COLO829 (cell line): ENCODE data around the gene THSD4.

Experiments used
- DNase-seq: peaks from one replicate; pipeline ENCODE4 v3.0.0; 2012; ENCODE audit warnings: low spot score

THSD4 gene

DNA sequence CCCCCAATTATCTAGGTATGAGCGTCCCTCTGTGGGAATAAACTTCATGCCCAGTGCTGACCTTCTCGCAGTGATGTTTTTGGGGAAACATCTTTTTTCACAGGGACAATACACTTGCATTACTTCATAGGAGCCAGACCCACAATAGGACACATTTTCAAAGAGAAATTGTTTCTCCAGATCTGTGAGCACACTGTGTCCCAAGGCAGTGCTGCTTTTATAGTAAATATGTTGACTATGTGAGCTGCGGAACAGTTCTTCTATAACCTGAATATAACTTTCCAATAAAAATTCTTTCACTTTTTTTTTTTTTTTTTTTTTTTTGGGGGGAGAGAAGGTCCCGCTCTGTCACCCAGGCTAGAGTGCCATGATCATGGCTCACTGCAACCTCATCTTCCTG lies 17.4 kb upstream of the THSD4 start:
- no peak for DNase-seq

DNA sequence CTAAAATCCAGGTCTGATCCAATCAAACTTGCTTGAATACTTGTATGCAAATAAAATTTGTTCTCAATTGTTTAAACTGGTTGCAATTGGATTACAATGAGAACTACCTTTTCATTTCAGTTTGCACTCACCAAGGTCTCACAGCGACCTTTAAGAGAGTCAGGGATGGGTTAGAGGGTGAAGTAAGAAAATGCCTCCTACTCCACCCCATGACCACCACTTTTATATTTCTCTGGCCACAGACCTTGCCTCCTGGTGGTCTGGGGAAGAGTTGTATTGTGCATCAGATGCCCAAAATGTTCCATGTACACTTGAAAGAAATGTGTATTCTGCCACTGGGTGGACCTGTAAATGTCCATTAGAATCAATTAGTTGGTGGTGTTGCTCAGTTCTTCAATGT lies 16.4 kb upstream of the THSD4 start:
- DNase-seq = no peak

DNA sequence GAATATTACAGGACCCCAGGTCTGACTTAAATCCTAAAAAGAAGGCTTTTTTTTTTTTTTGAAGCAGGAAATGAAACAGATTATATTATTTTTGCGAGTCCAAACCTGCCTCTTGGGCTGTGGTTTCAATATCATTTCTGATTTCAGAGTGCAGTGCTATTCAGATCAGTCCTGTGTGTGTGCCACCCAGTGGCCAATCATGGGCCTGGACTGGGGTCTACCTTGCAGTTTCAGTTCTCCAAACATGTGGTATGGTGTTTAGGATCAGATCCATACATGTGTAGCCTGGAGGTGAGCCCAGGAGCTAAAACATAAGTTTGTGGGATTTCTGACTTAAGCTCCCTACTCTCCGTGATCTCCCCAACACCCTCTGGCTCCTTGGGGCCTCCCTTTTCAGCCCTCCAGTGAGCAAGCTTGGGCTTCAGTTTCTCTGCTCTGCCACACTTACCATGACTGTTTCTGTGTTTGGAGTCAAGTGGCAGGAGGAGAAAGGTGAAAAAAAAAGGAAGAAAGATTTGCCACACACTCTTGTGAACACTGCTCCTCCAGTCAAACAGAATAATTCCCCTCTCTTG lies 12.1 kb upstream of the THSD4 start:
- no peak for DNase-seq

GRCh38 chr15:71104636-71105035 lies 10.6 kb upstream of the THSD4 start:
- no peak for DNase-seq

- DNase-seq = no peak
Observed at GRCh38 chr15:71105444-71105843, 9.8 kb upstream of the THSD4 start.

- no peak for DNase-seq
Observed at GRCh38 chr15:71106802-71107500, 8.3 kb upstream of the THSD4 start.

- no peak for DNase-seq
Observed at GRCh38 chr15:71107501-71107815, 7.8 kb upstream of the THSD4 start.

DNA sequence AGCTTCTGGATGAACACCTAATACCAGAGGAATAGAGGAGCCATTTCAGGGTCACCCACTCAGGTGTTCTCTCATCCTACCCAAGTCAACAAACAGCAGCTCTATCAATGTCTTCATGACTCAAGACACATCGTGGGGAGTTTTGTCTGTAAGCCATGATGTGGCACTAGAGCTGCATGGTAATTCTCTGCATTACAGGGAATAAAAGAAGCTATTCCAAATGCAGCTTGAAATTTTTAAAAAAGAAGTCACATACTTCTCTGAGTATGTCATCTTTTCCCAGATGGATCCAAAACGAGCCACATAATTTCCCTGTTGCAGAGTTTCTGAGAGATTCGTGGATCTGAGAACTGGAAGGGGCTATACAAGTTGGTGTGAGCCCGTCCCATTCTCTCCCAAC lies 6.1 kb upstream of the THSD4 start:
- DNase-seq = no peak

DNA sequence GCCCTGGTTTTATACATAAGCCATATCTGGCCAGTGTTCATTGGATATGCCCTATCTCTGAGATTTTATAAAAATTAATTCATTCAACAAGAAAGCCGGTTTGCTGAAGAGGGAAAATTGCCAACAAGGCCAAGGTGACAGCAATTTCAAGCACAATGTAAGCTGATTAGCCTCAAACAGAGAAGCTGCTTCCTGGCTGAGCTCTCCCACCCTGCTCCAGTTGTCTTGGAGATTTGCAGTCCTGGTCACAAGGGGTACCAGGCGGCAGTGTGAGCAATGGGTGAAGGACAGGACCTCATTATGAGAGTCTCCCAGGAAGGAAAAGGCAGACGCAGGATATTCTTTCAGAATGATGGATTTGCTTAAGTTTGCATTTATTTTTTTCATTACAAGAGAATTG lies 5.4 kb upstream of the THSD4 start:
- DNase-seq = no peak

DNA sequence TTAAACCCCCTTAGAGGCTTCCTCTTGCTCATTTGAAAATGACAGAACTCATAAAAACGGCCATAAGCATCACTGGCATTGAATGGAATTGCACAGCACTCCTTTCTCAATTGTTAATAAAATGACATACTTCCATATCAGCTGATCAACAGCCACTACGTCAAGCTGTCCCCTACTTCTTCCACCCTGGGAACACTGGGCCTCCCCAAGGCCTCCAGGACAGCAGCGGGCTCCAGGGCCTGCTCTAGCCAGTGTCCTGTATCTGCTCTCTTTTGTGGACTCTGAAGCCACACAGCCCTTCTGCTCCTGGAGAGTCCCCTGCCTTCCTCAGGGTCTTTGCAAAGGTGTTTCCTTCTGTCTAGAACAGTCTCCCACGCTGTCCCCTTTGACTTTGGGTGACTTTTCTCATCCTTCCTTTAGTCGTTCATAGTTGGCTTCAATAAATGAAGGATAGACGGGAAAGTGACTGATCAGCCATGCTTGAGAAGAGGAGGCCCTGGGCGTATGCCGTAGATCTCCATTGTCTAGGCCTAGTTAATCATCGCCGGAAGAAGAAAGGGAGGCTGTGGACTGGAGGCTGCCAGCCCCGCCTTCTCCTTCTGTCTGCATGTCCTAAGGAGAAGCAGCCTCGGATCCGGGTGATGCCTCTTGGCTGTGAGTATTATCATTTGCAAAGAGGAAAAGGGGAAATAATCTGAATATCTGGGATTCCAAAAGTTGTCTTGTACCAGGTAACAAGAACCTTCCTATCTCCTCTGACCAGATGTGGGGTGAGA lies 4.7 kb upstream of the THSD4 start:
- no peak for DNase-seq

GRCh38 chr15:71111181-71111565 lies 4.1 kb upstream of the THSD4 start:
- no peak for DNase-seq

GRCh38 chr15:71111950-71112349 lies 3.3 kb upstream of the THSD4 start:
- DNase-seq = no peak

DNA sequence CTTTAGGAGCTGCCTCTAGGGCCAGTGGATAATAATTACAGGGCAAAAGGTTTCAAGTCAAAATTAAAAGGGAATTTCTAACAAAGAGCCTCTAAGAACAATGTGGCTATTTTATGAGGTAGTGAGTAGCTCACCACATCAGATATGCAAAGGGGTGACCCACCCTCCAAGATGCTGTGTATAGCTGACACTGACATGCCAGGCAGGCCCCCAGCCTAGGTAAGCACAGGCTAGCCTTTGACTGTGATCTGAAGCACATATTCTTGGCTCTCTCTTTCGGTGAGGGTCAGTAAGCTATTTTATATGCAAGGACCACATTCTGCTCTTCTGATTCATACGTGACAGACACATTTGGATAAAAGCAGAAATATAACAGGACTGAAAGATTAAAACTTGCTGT lies 2.8 kb upstream of the THSD4 start:
- DNase-seq = no peak

GRCh38 chr15:71114066-71114680 lies 1.1 kb upstream of the THSD4 start:
- DNase-seq = no peak

DNA sequence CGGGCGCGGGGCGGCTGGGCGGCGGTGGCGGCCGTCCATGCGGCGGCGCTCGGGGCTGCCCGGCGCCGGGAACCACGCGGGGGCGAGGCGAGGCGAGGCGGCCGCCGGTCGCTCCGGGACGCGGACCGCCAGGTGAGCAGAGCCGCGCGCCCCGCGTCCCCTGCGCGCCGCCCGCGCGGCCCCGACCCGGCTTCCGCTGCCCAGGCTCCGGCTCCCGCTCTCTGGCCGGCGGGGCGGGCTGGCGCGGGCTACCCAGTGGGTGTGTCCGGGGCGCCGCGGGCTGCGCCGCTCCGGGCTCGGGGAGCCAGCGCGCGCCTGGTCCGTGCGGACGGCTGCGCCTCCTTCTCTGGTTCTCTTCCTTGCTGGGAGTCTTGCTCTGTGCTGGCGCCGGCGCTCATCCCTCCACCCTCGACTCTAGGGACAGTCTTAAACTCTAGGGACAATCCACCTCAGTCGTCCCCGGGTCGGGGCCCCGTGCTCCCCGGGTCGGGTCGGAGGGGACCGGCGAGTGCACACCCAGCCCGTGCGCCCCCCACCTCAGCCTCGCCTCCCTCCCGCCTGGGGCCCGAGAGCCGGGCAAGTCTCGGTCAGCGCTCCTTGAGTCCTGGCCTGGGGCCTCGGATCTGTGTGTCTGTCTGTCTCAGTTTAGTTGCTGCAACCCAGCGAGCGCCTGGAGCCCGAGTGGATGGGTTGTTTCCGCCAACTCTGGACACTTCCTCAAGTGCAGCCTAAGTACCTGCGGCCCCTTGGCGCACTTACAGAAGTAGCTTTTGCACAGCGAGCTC lies 488 bp downstream of the THSD4 start:
- DNase-seq = no peak

GRCh38 chr15:71116366-71116765 lies 1.1 kb downstream of the THSD4 start:
- DNase-seq = no peak

GRCh38 chr15:71116942-71117341 lies 1.7 kb downstream of the THSD4 start:
- no peak for DNase-seq

GRCh38 chr15:71117714-71118305 lies 2.5 kb downstream of the THSD4 start:
- DNase-seq = no peak

- no peak for DNase-seq
Observed at GRCh38 chr15:71118345-71118744, 3.1 kb downstream of the THSD4 start.

- DNase-seq = no peak
Observed at GRCh38 chr15:71118881-71119632, 3.8 kb downstream of the THSD4 start.

- no peak for DNase-seq
Observed at GRCh38 chr15:71120428-71120944, 5.2 kb downstream of the THSD4 start.
